ENCODE data around the gene KCNH6.

KCNH6 gene

DNA sequence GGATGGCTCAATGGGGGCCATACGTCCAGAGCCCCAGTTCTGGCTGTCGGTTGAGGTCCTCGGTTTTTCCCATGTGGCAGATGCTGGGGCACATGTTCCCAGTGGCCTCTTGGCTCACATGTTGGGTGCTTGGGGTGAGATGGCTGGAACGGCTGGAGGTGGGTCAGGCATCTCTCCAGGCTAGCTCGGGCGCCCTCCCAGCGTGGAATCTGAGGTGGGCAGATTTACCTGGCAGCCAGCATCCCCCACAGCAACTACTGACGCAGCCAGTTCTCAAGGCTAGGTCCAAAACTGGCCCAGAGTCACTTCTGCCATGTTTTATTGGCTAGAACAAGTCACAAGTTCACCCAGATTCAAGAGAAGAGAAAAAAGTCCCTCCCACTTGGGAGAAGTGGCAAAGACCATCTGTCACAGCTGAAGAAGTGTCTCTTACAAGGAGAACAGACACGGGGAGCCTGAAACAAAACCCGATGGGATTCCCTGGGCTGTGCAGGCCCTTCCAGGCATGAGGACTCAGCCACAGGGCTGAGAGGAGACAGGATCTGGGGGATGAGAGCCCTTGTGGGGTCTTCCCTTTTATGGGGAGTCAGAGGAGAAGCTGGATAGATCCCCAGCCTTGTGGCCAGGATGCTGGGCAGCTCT, 31.1 kb upstream of the KCNH6 start:
- no peak for DNase-seq (ENCODE audit: low read depth in 1 of 2, low spot score in 1 of 2)
- no peak overlapping the region for H3K4me3 ChIP-seq (replicated peaks; ENCODE audit: insufficient read depth, low read length)
- no peak for TF ChIP-seq SPI1 (IDR thresholded peaks at IDR 0.05; ENCODE audit: borderline replicate concordance, low read depth)
- TF ChIP-seq, protein P1, sequence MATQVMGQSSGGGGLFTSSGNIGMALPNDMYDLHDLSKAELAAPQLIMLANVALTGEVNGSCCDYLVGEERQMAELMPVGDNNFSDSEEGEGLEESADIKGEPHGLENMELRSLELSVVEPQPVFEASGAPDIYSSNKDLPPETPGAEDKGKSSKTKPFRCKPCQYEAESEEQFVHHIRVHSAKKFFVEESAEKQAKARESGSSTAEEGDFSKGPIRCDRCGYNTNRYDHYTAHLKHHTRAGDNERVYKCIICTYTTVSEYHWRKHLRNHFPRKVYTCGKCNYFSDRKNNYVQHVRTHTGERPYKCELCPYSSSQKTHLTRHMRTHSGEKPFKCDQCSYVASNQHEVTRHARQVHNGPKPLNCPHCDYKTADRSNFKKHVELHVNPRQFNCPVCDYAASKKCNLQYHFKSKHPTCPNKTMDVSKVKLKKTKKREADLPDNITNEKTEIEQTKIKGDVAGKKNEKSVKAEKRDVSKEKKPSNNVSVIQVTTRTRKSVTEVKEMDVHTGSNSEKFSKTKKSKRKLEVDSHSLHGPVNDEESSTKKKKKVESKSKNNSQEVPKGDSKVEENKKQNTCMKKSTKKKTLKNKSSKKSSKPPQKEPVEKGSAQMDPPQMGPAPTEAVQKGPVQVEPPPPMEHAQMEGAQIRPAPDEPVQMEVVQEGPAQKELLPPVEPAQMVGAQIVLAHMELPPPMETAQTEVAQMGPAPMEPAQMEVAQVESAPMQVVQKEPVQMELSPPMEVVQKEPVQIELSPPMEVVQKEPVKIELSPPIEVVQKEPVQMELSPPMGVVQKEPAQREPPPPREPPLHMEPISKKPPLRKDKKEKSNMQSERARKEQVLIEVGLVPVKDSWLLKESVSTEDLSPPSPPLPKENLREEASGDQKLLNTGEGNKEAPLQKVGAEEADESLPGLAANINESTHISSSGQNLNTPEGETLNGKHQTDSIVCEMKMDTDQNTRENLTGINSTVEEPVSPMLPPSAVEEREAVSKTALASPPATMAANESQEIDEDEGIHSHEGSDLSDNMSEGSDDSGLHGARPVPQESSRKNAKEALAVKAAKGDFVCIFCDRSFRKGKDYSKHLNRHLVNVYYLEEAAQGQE (IDR thresholded peaks at IDR 0.05; ENCODE audit: insufficient replicate concordance, low read depth): no peak
- TF ChIP-seq POLR2AphosphoS5 (IDR thresholded peaks at IDR 0.05; ENCODE audit: low read depth): no peak
- no peak for TF ChIP-seq GABPA (IDR thresholded peaks at IDR 0.05; ENCODE audit: low read depth)
- TF ChIP-seq, protein P2, sequence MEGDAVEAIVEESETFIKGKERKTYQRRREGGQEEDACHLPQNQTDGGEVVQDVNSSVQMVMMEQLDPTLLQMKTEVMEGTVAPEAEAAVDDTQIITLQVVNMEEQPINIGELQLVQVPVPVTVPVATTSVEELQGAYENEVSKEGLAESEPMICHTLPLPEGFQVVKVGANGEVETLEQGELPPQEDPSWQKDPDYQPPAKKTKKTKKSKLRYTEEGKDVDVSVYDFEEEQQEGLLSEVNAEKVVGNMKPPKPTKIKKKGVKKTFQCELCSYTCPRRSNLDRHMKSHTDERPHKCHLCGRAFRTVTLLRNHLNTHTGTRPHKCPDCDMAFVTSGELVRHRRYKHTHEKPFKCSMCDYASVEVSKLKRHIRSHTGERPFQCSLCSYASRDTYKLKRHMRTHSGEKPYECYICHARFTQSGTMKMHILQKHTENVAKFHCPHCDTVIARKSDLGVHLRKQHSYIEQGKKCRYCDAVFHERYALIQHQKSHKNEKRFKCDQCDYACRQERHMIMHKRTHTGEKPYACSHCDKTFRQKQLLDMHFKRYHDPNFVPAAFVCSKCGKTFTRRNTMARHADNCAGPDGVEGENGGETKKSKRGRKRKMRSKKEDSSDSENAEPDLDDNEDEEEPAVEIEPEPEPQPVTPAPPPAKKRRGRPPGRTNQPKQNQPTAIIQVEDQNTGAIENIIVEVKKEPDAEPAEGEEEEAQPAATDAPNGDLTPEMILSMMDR (IDR thresholded peaks at IDR 0.05; ENCODE audit: insufficient read depth, low read length): no peak
- no peaks in the 10 kb centered on the region for H3K27me3 ChIP-seq (ENCODE audit: insufficient read depth, poor library complexity, severe bottlenecking)
- no peak overlapping the region for H3K27ac ChIP-seq (replicated peaks)

DNA sequence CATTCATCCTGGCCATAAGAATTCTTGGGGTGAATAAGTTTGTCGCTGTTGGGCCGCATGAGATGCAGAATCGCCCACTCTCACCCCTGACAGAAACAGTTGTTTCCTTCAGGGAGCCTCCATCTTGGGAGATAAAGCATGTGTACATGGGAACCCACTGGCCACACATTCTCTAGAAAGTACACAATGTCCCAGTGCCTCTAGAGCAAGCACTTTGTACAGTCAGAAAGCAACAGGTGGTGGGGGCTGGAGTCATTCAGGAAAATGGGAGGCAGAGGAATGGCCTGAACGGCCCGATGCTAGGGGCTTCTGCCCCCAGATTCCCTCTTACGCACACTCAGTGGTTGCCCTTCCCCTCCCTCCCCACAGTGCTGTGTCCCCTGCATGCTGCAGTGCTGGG, 30.2 kb upstream of the KCNH6 start:
- no peak for DNase-seq (ENCODE audit: low read depth in 1 of 2, low spot score in 1 of 2)
- TF ChIP-seq, protein P1 (IDR thresholded peaks at IDR 0.05; ENCODE audit: insufficient replicate concordance, low read depth): no peak
- TF ChIP-seq POLR2AphosphoS5 (IDR thresholded peaks at IDR 0.05; ENCODE audit: low read depth) (no peak), SPI1 (IDR thresholded peaks at IDR 0.05; ENCODE audit: borderline replicate concordance, low read depth) (no peak), GABPA (IDR thresholded peaks at IDR 0.05; ENCODE audit: low read depth) (no peak)
- TF ChIP-seq, protein P2 (IDR thresholded peaks at IDR 0.05; ENCODE audit: insufficient read depth, low read length): no peak
- H3K27ac ChIP-seq (replicated peaks): no peak overlapping the region
- no peaks in the 10 kb centered on the region for H3K27me3 ChIP-seq (ENCODE audit: insufficient read depth, poor library complexity, severe bottlenecking)
- H3K4me3 ChIP-seq (replicated peaks; ENCODE audit: insufficient read depth, low read length): no peak overlapping the region

DNA sequence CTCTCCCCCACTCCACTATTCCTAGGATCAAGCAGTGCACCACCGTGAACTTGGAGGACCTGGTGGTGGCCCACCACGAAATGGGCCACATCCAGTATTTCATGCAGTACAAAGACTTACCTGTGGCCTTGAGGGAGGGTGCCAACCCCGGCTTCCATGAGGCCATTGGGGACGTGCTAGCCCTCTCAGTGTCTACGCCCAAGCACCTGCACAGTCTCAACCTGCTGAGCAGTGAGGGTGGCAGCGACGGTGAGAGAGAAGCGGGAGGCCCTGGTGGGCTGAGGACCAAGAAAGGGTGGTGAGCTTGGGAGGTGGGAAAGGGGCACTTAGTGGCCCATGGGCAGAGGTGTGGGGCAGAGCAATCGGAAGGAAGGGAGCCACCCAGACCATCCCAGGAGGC, 29.7 kb upstream of the KCNH6 start:
- Histone ChIP-seq H3K4me3 (replicated peaks; ENCODE audit: insufficient read depth, low read length) (no peak overlapping the region), H3K27me3 (ENCODE audit: insufficient read depth, poor library complexity, severe bottlenecking) (no peaks in the 10 kb centered on the region), H3K27ac (replicated peaks) (no peak overlapping the region)
- DNase-seq (ENCODE audit: low read depth in 1 of 2, low spot score in 1 of 2): no peak
- TF ChIP-seq POLR2AphosphoS5 (IDR thresholded peaks at IDR 0.05; ENCODE audit: low read depth): no peak
- no peak for TF ChIP-seq SPI1 (IDR thresholded peaks at IDR 0.05; ENCODE audit: borderline replicate concordance, low read depth)
- TF ChIP-seq, protein P2 (IDR thresholded peaks at IDR 0.05; ENCODE audit: insufficient read depth, low read length): no peak
- no peak for TF ChIP-seq GABPA (IDR thresholded peaks at IDR 0.05; ENCODE audit: low read depth)
- TF ChIP-seq, protein P1 (IDR thresholded peaks at IDR 0.05; ENCODE audit: insufficient replicate concordance, low read depth): no peak

All from HL-60 (cell line).